HCT116 (cell line): Measurements from ENCODE around the gene ALG1.

Experiments used
- EZH2 ChIP-seq: fragments of 200-600 bp; sonication (generic); IDR thresholded peaks from 2 replicates; pipeline ENCODE4 v1.6.1; 2017; ENCODE audit warnings: antibody characterized with exemption, mixed run types
- TF ChIP-seq, protein P1 (sequence below), 3 experiments: fragments of 200-600 bp in 1 of 3; sonication (generic) in 1 of 3; IDR thresholded peaks in 2 of 3; conservative IDR thresholded peaks in 1 of 3; 2 replicates each; pipeline ENCODE4 v1.5.1; 2012 to 2017; ENCODE audit warnings: low read depth in 2 of 3, low read length in 2 of 3, antibody characterized with exemption in 1 of 3, borderline replicate concordance in 1 of 3, control low read depth in 1 of 3, mild to moderate bottlenecking in 1 of 3, mixed read lengths in 1 of 3, mixed run types in 1 of 3, moderate library complexity in 1 of 3; ENCODE audit not compliant: insufficient read depth in 1 of 3

DNA sequence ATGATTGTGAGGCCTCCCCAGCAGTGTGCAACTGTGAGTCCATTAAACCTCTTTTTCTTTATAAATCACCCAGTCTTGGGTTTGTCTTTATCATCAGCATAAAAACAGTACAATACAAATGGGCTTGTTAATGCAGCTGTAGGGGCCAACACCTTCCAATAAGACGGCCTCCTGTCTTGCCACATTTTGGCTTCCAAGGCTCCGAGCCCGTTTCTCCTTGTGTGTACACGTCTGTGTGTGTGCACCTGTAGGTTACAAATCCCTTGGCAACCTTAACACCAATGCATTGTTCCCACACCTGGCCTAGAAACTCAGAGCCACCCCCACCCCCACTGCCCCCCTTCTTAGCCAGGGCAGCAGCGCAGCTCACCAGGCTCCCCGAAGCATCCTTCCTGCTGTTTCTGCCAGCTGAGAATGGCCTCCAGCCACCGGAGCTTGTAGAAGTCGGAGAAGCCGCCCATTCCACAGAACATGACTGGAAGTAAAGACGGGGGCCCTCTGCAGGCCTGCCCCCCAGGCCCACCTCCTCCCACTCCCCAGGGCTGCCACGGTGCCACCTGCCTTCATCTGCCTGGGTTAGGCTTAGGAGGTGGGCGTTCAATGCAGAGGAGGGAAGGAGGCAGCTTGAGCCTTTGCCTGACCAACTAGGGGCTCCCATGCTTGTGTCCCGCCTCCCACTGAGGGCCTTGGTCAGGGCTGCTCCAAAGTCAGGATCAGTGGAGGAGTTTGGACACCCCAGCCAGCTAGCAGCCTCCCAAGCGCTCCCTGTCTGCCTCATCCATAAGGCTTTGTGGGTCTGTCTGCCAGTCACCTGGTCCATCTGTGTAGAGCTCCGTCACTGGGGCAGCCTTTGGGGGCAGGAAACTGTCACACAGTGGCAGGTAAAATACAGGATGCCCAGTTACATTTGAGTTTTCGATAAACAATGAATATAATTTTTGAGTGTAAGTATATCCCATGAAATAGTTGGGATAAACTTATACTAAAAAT lies 16.5 kb upstream of the ALG1 start:
- TF ChIP-seq EZH2: no peak
- TF ChIP-seq, protein P1, sequence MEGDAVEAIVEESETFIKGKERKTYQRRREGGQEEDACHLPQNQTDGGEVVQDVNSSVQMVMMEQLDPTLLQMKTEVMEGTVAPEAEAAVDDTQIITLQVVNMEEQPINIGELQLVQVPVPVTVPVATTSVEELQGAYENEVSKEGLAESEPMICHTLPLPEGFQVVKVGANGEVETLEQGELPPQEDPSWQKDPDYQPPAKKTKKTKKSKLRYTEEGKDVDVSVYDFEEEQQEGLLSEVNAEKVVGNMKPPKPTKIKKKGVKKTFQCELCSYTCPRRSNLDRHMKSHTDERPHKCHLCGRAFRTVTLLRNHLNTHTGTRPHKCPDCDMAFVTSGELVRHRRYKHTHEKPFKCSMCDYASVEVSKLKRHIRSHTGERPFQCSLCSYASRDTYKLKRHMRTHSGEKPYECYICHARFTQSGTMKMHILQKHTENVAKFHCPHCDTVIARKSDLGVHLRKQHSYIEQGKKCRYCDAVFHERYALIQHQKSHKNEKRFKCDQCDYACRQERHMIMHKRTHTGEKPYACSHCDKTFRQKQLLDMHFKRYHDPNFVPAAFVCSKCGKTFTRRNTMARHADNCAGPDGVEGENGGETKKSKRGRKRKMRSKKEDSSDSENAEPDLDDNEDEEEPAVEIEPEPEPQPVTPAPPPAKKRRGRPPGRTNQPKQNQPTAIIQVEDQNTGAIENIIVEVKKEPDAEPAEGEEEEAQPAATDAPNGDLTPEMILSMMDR (IDR thresholded peaks at IDR 0.05 in 2 of 3, conservative IDR thresholded peaks at IDR 0.05 in 1 of 3; ENCODE audit: borderline replicate concordance in 1 of 3, insufficient read depth in 1 of 3, low read depth in 2 of 3, low read length in 2 of 3): no peak
